ENCODE results near the gene ESD.
A peak's percentile ranks its signal among the peaks of the same experiment; 100 is the strongest.
"Not testable (repeated sequence)": the region's sequence is repeated elsewhere in the genome, so short reads cannot be mapped to it uniquely, and the experiment has no call there.

ESD gene

DNA sequence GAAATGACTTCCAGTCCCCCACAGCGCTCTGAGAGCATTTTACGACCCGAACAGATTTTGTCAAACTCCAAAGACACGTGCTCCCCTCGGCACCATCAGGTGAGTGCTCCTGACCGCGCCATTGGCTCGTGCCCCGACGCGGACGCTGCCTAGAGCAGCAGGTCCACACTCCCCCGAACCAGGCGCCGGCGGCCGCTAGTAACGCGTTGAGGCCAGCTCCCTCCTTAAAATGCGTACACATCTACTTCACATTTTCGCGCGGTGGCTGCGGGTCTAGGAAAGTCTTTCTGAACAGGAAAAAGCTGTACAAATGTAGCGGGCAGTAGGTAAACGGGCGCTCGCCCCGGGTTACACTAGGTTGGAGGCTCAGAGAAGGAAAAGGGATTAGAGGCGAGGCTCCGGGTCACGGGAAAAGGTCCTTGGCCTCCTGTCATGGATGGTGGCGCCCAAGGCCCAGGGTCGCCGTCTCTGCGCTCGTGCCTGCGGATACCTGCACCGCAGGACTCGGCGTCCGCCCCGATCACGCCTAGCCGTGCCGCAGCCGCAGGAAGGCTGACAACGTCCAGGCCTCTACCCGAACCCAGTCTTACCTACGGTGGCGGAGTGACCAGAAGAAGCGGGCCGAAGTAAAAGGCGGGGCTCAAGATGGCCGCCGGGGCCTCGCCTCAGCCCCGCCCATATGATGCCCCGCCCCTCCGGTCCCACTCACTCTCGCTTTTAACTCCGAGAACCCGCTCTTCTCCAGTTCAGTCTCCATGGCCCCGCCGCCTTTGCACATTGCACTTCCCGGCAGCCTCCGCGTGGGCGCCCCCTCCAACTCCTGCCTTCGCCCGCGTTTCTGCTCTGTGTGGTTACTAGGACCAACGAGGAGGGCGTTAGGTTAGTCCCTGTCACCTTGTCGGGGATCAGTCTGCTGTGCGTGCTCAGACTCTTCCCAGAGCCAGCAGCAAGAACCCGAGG lies at the start of gene ESD:
Gene ESD (minus strand): TSS at position 647 of the 960 bp plus-strand sequence. CDS start 5,748 bp downstream, outside the sequence.
- DNase-seq (ENCODE audit: extremely low read depth in 1 of 2, low read depth in 1 of 2), result peak; percentile 81 to 83

GRCh38 chr13:46846726-46847125 lies 49.8 kb upstream of the ESD start:
- DNase-seq (ENCODE audit: extremely low read depth in 1 of 2, low read depth in 1 of 2), result no peak

DNA sequence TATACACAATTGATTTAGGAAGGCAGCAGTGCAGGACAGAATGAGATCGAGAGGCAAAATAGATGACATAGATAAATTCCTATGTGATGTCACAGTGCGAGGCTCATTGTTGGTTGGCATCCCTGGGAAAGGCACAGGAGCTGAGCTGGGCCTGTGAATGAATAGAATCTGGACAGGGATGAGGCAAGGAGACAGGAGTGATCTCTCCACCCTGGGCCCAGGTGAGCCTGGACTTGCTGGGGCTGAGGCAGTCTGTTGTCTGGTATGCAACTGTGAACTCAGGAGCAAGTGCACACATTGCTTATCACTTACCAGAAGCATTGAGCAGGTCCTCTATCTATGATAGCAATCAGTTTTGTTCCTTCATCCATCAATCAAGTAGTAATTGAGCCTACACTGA lies 48.2 kb upstream of the ESD start:
- no peak for DNase-seq (ENCODE audit: extremely low read depth in 1 of 2, low read depth in 1 of 2)

GRCh38 chr13:46844431-46844830 lies 47.5 kb upstream of the ESD start:
- no peak for DNase-seq (ENCODE audit: extremely low read depth in 1 of 2, low read depth in 1 of 2)

DNA sequence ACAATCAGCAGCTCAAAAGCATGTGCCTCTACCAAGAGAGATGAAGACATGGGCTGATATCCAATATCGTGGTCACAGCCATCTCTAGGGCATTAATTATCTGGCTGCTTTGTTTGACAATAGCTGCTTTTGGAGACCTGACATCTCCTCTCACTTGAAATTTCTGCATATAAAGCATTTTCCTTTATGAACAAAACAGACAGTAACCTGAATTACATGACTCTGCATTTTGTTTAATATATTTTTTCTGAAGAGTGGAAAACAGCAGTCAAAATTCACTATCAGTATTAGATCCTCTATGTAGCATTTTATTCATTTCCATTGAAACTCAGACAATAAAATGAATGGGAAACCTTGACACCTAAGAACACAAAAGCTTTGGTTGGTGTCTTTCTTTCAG lies 42.4 kb upstream of the ESD start:
- DNase-seq (ENCODE audit: extremely low read depth in 1 of 2, low read depth in 1 of 2), result no peak

- DNase-seq (ENCODE audit: extremely low read depth in 1 of 2, low read depth in 1 of 2), result no peak
Observed at GRCh38 chr13:46834657-46835056, 37.7 kb upstream of the ESD start.

DNA sequence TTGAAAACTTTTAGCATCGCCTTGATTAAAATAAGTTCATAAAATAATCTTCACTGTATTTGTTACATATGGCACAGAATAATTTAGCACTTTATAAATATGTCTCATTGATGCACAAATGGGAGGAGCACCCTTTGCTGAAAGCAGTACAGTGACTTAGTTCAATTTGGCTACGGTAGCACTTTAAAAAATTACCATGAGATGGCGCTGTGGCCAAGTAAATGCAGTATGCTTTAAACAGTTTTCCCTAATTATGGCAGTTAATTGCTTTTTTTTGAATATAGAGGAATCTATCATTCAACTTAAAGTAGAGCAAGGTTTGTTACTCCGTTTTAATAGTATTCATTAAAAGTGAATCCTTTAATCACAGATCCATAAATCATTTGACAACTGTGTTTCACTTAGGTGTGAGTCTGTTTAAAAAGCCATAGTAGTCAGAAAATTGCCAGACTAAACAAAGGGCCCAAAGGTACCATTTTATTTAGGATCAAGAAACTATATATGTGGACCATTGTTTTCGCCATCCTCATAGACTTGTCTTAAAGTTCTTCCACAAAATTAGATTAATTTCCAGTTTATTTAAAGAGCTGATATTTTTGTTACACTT lies 34.7 kb upstream of the ESD start:
- no peak for DNase-seq (ENCODE audit: extremely low read depth in 1 of 2, low read depth in 1 of 2)

- DNase-seq (ENCODE audit: extremely low read depth in 1 of 2, low read depth in 1 of 2), result no peak
Observed at GRCh38 chr13:46830405-46831005, 33.5 kb upstream of the ESD start.

DNA sequence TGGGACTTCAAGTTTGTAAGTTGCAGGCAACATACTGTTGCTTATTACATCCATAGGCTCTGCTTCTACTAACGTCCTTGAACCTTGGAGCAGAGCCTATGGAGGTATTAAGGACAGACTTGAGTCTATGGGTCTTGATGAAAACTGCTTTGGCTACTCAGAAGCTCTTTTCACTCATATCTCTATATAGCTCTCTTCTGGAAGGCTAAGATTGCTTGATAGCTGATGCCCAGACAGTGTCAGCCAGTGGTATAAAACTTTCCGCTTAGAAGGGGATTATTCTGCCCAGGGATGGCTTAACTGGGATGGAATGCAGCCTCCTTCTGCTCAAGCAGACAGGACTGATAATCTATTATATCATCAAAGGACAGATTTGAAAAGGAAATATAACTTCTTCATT lies 25.6 kb upstream of the ESD start:
- DNase-seq (ENCODE audit: extremely low read depth in 1 of 2, low read depth in 1 of 2), result no peak

GRCh38 chr13:46817838-46818476 lies 21.0 kb upstream of the ESD start:
- no peak for DNase-seq (ENCODE audit: extremely low read depth in 1 of 2, low read depth in 1 of 2)

GRCh38 chr13:46817095-46817494 lies 20.1 kb upstream of the ESD start:
- DNase-seq (ENCODE audit: extremely low read depth in 1 of 2, low read depth in 1 of 2), result no peak

- DNase-seq (ENCODE audit: extremely low read depth in 1 of 2, low read depth in 1 of 2), result no peak
Observed at GRCh38 chr13:46816371-46816770, 19.4 kb upstream of the ESD start.

DNA sequence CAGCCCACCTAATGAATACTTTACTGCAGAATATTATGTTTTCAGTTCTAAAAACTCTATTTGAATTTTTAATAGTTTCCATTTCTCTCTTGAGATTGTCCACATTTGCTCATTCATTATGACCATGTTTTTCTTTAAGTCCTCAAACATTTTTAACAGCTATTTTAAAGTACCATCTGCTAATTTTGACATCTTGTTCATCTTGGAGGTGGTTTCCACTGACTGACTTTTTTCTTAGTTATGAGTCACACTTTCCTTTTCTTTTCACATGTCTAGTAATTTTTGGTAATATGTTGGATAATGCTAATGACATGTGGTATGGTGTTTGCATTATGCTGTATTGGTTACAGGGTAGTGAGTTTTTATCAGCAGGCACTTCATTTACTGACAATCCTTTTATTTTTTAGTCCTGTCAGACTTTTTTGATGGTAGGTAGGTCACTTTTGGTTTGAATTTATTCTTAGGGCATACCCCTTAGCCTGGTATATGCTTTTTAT lies 15.4 kb upstream of the ESD start:
- no peak for DNase-seq (ENCODE audit: extremely low read depth in 1 of 2, low read depth in 1 of 2)

DNA sequence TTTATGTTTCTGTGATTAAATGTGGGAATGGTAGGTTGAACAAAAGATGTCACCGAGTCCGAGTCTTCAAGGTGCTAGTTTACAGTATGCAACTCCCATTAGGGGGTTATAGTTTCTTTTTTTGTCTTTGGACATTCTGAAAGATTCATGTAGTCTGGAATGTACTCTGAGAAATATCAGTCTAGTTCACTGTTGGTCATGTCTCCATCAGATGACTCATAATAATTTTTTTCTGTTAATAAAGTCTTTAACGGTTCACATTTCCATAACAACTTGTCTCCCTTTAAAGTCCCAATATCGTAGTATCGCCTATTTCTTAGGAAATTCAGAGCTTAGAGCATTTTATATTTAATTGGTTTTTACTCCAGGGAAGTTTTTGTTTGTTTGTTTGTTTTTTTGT lies 13.5 kb upstream of the ESD start:
- DNase-seq (ENCODE audit: extremely low read depth in 1 of 2, low read depth in 1 of 2), result no peak

DNA sequence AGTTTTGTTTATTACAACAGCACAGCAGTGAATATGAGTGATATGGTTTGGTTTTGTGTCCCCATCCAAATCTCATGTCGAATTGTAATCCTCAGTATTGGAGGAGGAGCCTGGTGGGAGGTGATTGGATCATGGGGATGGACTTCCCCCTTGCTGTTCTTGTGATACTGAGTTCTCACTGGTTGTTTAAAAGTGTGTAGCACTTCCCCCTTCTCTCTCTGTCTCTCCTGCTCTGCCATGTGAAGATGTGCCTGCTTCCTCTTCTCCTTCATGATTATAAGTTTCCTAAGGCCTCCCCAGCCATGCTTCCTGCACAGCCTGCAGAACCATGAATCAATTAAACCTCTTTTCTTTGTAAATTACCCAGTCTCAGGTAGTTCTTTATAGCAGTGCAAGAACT lies 8.0 kb upstream of the ESD start:
- not testable (repeated sequence) for DNase-seq (ENCODE audit: extremely low read depth in 1 of 2, low read depth in 1 of 2)

DNA sequence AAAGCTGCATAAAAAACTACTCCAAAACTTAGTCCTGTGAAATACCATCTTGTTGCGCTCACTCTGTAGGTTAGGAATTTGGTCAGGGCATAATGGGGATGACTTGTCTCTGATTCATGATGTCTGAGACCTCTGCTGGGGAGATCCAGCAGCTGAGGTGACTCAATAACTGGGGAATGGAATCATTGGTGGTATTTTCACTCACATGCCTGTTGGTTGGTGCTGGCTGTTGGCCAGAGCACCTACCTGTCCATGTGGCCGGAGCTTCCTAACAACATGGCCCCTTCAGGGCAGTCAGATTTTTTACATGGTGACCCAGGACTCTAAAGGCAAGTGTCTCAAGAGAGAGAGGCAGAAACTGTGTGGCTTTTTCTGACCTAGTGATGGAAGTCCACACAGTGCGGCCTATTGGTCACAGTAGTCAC lies 7.4 kb upstream of the ESD start:
- DNase-seq (ENCODE audit: extremely low read depth in 1 of 2, low read depth in 1 of 2), result no peak

- no peak for DNase-seq (ENCODE audit: extremely low read depth in 1 of 2, low read depth in 1 of 2)
Observed at GRCh38 chr13:46803586-46803985, 6.6 kb upstream of the ESD start.

DNA sequence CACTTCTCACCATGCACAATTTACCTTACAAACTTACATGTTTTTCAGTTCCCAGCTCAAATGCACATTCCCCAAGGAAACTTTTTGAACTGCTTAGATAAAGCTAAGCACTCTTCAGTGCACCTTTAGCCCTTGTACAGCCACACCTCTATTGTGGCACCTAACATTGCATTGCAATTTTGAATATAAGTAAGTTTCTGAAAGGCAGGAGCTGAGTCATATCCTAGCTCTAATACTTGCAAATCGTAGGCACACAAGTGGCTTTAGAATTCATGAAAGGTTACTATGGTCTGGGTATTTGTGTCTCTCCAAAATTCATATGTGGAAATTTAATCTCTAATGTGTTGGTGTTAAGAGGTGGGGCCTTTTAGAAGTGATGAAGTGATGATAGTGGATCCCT lies 4.9 kb upstream of the ESD start:
- DNase-seq (ENCODE audit: extremely low read depth in 1 of 2, low read depth in 1 of 2), result no peak

- DNase-seq (ENCODE audit: extremely low read depth in 1 of 2, low read depth in 1 of 2), result no peak
Observed at GRCh38 chr13:46799139-46799538, 2.2 kb upstream of the ESD start.

GRCh38 chr13:46797501-46798237 lies 708 bp upstream of the ESD start:
- DNase-seq (ENCODE audit: extremely low read depth in 1 of 2, low read depth in 1 of 2), result no peak

DNA sequence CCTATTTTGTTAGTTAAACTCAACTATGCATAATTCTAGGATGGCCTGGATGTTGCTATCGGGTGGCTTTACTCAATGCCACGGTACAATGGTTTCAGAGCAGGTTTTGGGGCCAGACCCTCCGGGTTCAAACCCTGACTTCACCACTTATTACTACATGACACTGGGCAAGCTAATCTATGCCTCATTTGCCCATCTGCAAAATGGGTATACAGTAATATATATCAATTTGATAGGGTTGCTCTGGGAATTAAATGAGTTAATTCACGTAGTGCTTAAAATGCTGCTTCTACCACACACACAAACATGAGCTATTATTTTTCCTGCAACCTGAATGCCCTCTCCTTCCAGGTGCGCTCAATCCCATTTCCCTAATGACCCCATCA lies 839 bp downstream of the ESD start:
- DNase-seq (ENCODE audit: extremely low read depth in 1 of 2, low read depth in 1 of 2), result no peak
